Heart left ventricle (tissue), 16 donors: ENCODE measurements around the gene EXOC4. TPM values are rescaled to one million over a fixed set of nuclear protein-coding genes. Genes with fewer than 3 reads are reported as not detected.

Experiments
- ATAC-seq, 4 donors: fragments of 200-7000 bp; cut with Tn5 transposase; one replicate each; pipeline ENCODE4 v1.9.1; 2020 to 2022; ENCODE audit warnings: moderate library complexity in 4 of 4, mild to moderate bottlenecking in 3 of 4, moderate number of reproducible peaks in 1 of 4
- DNase-seq, 5 donors: peaks; one replicate each; pipeline ENCODE4 v3.0.0-alpha.2; 2020
- H3K27ac ChIP-seq, 12 donors: fragments of 200-600 bp; sonication (generic) in 4 of 12; one replicate each; pipeline versions ENCODE4 v1.5.0 to v1.8.0; 2016 to 2022; ENCODE audit warnings: mild to moderate bottlenecking in 2 of 12
- H3K27me3 ChIP-seq, 9 donors: fragments of 200-600 bp; sonication (generic) in 2 of 9; one replicate each; pipeline versions ENCODE4 v1.5.1 to v1.8.0; 2016 to 2022; ENCODE audit warnings: mild to moderate bottlenecking in 3 of 9
- H3K36me3 ChIP-seq, 9 donors: fragments of 200-600 bp; sonication (generic) in 2 of 9; one replicate each; pipeline versions ENCODE4 v1.5.0 to v1.8.0; 2018 to 2022; ENCODE audit warnings: mild to moderate bottlenecking in 2 of 9
- H3K4me1 ChIP-seq, 12 donors: fragments of 200-600 bp; sonication (generic) in 4 of 12; one replicate each; pipeline versions ENCODE4 v1.5.0 to v1.8.0; 2016 to 2022; ENCODE audit warnings: mild to moderate bottlenecking in 3 of 12
- H3K4me3 ChIP-seq, 12 donors: fragments of 200-600 bp; sonication (generic) in 4 of 12; one replicate each; pipeline versions ENCODE4 v1.5.0 to v1.8.0; 2017 to 2022; ENCODE audit warnings: mild to moderate bottlenecking in 9 of 12, moderate library complexity in 4 of 12
- H3K9me3 ChIP-seq, 12 donors: fragments of 200-600 bp; sonication (generic) in 4 of 12; one replicate each; pipeline versions ENCODE4 v1.5.0 to v1.8.0; 2016 to 2022; ENCODE audit warnings: mild to moderate bottlenecking in 1 of 12
- CTCF ChIP-seq, 12 donors: fragments of 200-600 bp; sonication (generic) in 4 of 12; IDR thresholded peaks; one replicate each; pipeline versions ENCODE4 v1.5.0 to v1.8.0; 2018 to 2022; ENCODE audit warnings: antibody characterized with exemption in 12 of 12, mild to moderate bottlenecking in 5 of 12
- POLR2A ChIP-seq, 2 donors: fragments of 450-650 bp; IDR thresholded peaks; one replicate each; pipeline ENCODE4 v1.6.1; 2017; ENCODE audit warnings: antibody characterized with exemption in 2 of 2, mild to moderate bottlenecking in 2 of 2, moderate library complexity in 2 of 2
- WGBS, 4 donors: extraction: QIAGEN DNeasy Blood & Tissue Kit in 2 of 4; methylation state at CpG; one replicate each; pipeline versions ENCODE4 v1.1.5 to v1.1.7; 2013 to 2018; 5-methylcytosine and 5-hydroxymethylcytosine counted together
- intact Hi-C, 10 donors: fragments of 100-400 bp; cut with DNase I; formaldehyde crosslinking; loops; one replicate each; pipeline versions ENCODE4 v1.11.1 to v1.14.2; 2022
- polyA plus RNA-seq, 2 donors: library from polyadenylated mRNA; stranded (reverse); fragments of 200-250 nt; gene quantifications; one replicate each; pipeline ENCODE4 v1.2.3, GENCODE V29; 2013
- total RNA-seq, 9 donors: library from RNA; depleted of rRNA in 2 of 9; stranded (reverse); fragments of >200 nt in 2 of 9; fragmentation: NEBNext Ultra II Directional in 3 of 9; extraction: Animal tissue kit (Norgen Biotek cat#: 25700) in 3 of 9; gene quantifications; one replicate each; pipeline versions ENCODE4 v1.1.0 to v1.2.4, GENCODE V29; 2016 to 2023
- donor health status: ischemic (EF 13 %, LVEDD 7.1; RV severe dilation, severe dysfunction).
- donor health status: healthy with polysubstance abuse.
- donor health status: DM: no; HTN: yes; CAD: no.
- donor health status: DM: no; HTN: no; CAD: no.
- donor health status: ischemic (EF 25% LVEDD 6.9; RV normal size, moderate dysfunction).
- donor health status: ischemic (EF 25% LVEDD 5.7; RV mildly dilated, moderate dysfunction).
- donor health status: healthy.
- donor health status: DM: yes; HTN: yes; CAD: no.
- donor health status: ischemic (EF 35%, LVEDD 5.7; RV mildly dilated, moderate dysfunction).
- donor health status: nonischemic (EF 11% LVEDD 7.7; RV severe dilation, severe dysfunction).
- donor health status: DM: yes; HTN: yes; CAD: no.
- donor health status: PGD.
- donor health status: ischemic (EF 29% LVEDD 5.4; RV normal size, mild dysfunction).
- donor health status: nonischemic (EF 23%, LVEDD 6.1; RV moderate dilation, normal function).

Gene EXOC4
- total and polyA plus RNA-seq, 11 donors, result 8.8 to 61.2 (median 33.8) TPM

- H3K36me3 ChIP-seq, result no peaks in the 10 kb centered on the region
- intact Hi-C loops, result no loop called here
- no peak for ATAC-seq
- no peaks in the 10 kb centered on the region for H3K4me1 ChIP-seq
- no peak for DNase-seq
- no peak overlapping the region for H3K4me3 ChIP-seq
- H3K9me3 ChIP-seq, result no peaks in the 10 kb centered on the region
- H3K27ac ChIP-seq, result no peak overlapping the region
- TF ChIP-seq CTCF (IDR thresholded peaks at IDR 0.05) (no peak), POLR2A (IDR thresholded peaks at IDR 0.05) (no peak)
- no peaks in the 10 kb centered on the region for H3K27me3 ChIP-seq
- 80 to 91% (median 87%) methylated on average over 3 of the region's 3 CpGs for WGBS, 4 donors
Observed at GRCh38 chr7:133730360-133730759, 477.5 kb downstream of the EXOC4 start.

- H3K36me3 ChIP-seq, result no peaks in the 10 kb centered on the region
- H3K4me1 ChIP-seq, result no peaks in the 10 kb centered on the region
- no peak for ATAC-seq
- no peak for DNase-seq
- H3K9me3 ChIP-seq, result no peaks in the 10 kb centered on the region
- no peaks in the 10 kb centered on the region for H3K27me3 ChIP-seq
- intact Hi-C loops, result no loop called here
- WGBS, 4 donors, result 94 to 97% (median 96%) methylated on average over 5 of the region's 5 CpGs
- no peak overlapping the region for H3K27ac ChIP-seq
- H3K4me3 ChIP-seq, result no peak overlapping the region
- TF ChIP-seq POLR2A (IDR thresholded peaks at IDR 0.05) (no peak), CTCF (IDR thresholded peaks at IDR 0.05) (no peak)
Observed at GRCh38 chr7:133733401-133733800, 480.5 kb downstream of the EXOC4 start.

GRCh38 chr7:133735222-133735621, 482.3 kb downstream of the EXOC4 start:
- DNase-seq, result no peak
- no peaks in the 10 kb centered on the region for H3K27me3 ChIP-seq

GRCh38 chr7:133739817-133740216, 486.9 kb downstream of the EXOC4 start:
- Histone ChIP-seq H3K27me3 (no peaks in the 10 kb centered on the region), H3K9me3 (no peaks in the 10 kb centered on the region), H3K36me3 (no peaks in the 10 kb centered on the region), H3K4me1 (no peaks in the 10 kb centered on the region), H3K4me3 (no peak overlapping the region), H3K27ac (no peak overlapping the region)
- 94 to 100% (median 99%) methylated on average over 1 of the region's 1 CpG for WGBS, 4 donors
- TF ChIP-seq CTCF (IDR thresholded peaks at IDR 0.05) (no peak), POLR2A (IDR thresholded peaks at IDR 0.05) (no peak)
- DNase-seq (no peak), ATAC-seq (no peak)
- intact Hi-C loops, result no loop called here

More at GRCh38 chr7:133735222-133735621, 482.3 kb downstream of the EXOC4 start:
- 88 to 95% (median 91%) methylated on average over 1 of the region's 1 CpG for WGBS, 4 donors
- no peak for ATAC-seq
- TF ChIP-seq POLR2A (IDR thresholded peaks at IDR 0.05) (no peak), CTCF (IDR thresholded peaks at IDR 0.05) (no peak)
- Histone ChIP-seq H3K9me3 (no peaks in the 10 kb centered on the region), H3K36me3 (no peaks in the 10 kb centered on the region), H3K27ac (no peak overlapping the region), H3K4me1 (no peaks in the 10 kb centered on the region), H3K4me3 (no peak overlapping the region)
- intact Hi-C loops, result no loop called here
